Measurements from ENCODE around the gene PCNT.

- TF ChIP-seq CTCF (IDR thresholded peaks at IDR 0.05; ENCODE audit: insufficient read depth, low read length) (no peak), REST (IDR thresholded peaks at IDR 0.05; ENCODE audit: insufficient replicate concordance, low read depth) (no peak), POLR2AphosphoS5 (IDR thresholded peaks at IDR 0.05; ENCODE audit: low read depth) (no peak), SPI1 (IDR thresholded peaks at IDR 0.05; ENCODE audit: borderline replicate concordance, low read depth) (no peak)
These were observed 94.5 kb downstream of the PCNT start for GRCh38 chr21:46418265-46418946.
